HG03378 (cell line): ENCODE data around the gene GUCA2A.

Experiments used
- ATAC-seq: cut with Tn5 transposase; IDR thresholded peaks from one replicate; pipeline ENCODE4 v1.9.1; 2021; ENCODE audit warnings: mild to moderate bottlenecking, moderate library complexity; ENCODE audit not compliant: unreplicated experiment

The GUCA2A gene

DNA sequence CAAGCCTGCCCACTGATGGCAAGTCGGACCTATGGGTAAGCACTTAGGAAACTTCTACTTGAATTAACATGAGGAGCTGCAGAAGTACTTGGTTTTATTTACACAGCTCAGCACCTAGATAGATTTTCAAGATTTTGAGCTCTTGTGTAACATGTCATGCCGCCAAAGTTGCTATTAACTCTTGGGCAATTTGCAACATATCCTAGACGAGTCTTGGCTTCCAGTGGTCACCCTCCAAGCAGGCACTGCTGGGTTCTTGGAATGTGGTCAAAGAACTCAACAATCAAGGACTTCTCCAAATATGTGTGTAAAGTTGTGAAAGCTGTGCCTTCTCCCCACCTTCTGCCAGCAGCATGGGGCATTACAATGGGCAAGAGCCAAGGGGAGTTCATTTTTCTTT is 29.1 kb downstream of the GUCA2A start:
- no peak for ATAC-seq

DNA sequence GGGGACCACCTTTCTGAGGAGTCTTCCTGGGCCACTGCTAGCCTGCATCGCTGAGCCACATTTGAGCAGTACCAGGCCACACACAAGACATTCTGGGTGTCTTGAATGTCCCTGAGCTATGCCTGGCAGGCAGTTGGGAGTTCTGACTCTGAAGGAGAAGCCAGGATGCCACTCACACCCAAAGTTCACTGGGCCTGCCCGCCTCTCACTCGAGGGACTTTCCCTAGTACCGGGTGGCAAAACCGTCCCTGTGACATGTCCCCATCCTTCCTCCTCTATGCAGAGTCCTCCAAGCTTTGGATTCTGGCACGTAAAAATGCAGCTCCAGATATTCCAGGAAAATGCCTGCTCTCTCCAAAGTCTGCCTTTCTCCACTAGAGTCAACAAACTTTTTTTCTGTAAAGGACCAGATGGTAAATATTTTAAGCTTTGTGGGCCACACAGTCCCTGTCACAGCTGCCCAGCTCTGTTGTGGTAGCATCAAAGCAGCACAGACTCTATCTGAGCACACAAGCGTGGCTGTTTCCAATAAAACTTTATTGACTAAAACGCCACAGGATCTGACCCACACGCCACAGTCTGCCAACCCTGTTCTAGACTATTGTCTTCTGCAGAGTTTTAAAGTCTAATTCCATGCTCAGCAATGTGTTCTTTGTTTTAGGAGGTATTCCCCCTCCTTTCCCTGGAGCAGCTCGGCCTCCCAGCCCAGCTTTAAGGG is 30.6 kb downstream of the GUCA2A start:
- no peak for ATAC-seq

DNA sequence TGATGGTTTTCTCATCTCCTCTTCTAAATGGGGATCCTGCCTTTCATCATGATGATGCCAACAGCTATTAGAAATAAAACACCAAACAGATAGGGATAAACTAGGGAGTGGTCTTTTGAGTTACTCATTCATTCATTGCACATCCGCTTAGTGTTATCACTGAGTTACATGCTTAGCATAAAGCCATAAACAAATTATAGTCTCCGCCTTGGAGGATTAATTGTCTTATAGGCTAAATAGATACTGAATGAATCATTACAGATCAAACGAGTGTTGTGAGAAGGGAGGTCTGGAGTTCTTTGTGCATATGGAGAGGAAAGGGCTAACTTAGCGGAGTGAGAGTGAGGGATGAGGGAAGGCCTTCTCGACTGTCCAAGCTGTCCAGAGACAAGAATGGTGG is 31.2 kb downstream of the GUCA2A start:
- ATAC-seq = no peak

DNA sequence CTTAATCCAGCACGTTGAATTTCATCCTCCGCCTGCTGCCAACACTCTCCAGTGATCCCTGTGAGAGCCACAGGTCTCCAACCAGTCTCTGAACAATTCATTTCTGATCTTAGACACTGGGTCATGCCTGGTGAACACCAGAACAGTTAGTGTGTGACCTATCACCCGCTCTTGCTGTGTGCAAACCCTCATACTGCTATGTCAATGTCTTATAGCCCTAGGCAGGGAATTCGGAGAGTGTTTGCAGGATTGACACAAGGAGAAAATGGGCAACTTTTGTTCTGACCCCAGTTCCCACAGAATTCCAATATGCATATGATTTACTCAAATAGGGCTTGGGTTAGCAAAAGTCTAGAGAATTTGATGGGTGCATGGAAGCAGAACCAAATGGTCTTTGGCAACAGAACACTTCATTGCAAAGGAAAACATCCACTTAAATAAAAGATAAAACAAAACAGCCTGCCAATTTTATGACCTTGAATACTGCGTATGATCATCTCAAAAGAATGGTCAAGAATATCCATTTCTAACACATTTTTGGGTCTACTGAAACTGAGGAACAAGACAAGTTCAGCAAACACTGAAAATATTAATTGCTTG is 34.4 kb downstream of the GUCA2A start:
- no peak for ATAC-seq

DNA sequence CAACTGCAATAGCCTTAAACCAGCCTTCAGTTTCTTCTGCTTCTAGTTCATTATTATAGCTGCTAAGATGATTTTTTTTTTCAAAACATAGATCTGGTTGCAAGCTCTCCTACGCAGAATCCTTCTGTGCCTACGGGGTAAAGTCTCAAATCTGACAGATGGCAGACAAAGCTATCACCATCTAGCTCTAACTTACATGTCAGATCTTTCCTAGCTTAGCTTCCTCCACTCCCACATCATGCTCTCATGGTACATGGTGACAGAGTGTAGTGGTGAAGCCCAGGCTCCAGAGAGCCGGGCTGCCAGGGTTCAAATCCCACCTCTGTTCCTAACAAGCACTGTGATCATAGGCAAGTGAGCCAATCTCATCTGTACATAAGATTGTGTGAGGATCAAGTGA is 35.6 kb downstream of the GUCA2A start:
- ATAC-seq = no peak

DNA sequence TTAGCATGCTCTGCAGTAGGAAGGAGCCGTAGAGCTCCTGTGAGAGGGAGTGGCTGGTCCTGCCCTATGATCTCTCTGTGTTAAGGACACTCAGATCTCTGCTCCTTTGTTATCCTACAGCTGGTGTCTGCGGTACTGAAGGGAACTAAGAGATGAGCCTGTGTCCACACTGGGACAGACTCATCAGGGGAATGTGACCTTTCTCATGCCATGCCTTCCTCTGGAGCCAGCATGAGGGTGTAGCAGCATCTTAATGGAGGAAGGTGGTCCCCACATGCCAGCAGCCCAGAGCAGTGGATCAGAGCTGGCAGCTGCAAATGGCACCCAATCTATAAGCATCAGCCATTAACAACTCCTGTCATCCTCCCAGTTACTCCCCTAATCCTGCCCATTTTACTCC is 36.0 kb downstream of the GUCA2A start:
- no peak for ATAC-seq

DNA sequence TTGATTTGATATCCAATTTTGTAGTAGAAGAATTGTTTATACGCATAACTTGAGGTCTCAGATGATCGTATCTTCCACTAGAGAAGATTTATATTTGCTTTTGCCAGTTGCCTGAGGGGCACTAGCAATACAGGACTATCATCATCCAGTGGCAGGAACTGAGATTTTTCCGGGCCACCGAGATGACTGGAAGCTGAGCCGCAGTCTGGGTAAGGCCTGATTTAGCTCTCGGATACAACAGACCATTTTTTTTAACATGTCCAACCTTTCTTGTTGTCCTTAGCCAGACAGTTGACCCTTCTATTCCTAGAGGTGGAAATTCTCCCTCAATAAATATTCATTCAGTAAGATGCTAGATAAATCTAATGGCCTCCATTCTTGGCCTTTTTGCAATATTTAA is 36.8 kb downstream of the GUCA2A start:
- ATAC-seq = no peak

DNA sequence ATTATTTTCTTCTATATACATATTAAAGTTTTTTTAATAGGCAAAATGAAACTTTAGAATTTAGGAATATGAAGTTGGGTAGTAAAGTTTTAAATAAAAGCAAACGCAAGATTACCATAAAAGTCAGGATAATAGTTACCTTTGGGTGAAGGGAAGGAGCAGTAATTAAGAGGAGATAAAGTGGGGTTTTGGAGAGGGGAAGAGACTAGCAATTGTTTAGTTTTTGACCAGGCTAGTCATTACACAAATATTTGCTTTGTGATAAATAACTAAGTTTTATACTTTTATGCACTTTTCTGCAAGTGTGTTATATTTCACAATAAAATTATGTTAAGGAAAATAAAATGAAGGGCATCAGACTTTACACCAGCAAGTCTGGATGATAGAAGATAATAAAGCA is 39.0 kb downstream of the GUCA2A start:
- ATAC-seq = no peak

DNA sequence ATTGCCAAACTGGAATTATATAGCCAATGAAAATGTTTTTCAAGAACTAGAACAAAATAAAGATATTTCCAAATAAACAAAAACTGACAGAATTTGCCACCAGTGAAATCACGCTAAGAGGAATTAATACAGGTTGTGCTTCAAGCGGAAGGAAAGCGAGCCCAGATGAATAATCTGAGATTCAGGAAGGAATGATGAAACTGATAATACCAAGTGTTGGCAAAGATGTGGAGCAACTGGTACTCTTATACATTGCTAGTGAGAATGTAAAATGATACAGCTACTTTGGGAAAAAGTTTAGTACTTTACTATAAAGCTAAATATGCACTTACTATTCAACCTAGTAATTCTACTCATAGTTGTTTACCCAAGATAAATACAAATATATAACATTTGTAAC is 42.1 kb downstream of the GUCA2A start:
- no peak for ATAC-seq

DNA sequence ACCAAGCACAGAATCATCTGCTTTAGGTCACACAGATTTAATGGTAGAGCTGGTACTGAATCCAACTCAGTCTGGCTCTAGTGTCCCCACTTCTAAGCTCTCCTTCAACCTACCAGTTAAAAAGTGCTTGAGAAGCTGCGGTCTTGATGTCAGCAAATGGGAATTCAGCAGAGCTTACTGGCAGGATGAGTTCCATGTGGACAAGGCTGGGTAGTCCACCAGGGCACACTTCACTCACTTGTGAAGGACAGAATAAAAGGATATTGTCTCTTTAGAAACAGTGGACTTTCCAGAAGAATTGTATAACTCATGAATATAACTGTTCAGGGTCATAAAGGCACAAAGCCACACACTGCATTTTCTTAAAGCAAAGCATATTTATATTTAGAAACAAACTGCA is 46.4 kb downstream of the GUCA2A start:
- no peak for ATAC-seq

DNA sequence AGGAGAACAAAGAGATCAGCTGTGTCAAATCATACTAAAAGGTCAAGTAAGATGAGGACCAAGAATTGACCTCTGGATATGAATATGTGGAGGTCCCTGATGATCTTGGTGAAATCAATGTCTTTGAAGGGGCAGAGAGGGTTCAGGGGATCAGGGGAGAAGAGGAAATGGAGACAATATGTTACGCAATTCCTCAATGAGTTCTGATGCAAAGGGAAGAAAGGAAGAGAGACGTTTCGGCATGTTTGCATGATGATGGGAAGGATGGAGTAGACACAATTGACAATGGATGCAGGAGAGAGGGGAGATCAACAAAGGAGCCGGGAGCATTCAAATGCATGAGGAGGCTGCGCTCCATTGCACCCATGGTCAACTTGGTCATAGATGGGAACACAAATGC is 47.3 kb downstream of the GUCA2A start:
- no peak for ATAC-seq

DNA sequence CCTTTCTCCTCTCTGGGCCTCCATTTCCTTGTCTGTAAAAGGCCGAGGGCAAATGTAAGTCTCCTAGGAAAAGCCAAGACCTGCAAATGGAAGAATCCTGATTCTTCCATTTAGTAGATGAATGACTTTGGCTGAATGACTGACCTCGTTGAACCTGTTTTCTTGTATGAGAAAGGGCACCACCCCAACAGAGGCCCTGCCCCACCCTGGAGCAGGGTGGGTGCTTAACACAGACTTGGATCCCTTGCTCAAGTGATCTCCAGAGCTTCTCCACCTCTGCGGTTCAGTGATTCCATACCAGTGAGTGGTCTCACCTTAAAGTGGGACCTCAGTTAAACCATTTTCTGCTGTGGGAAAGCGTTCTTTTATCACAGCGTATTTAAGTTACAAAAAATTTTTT is 50.3 kb downstream of the GUCA2A start:
- no peak for ATAC-seq
